H1 (cell line): Measurements from ENCODE around the gene NPAS4. TPM values are rescaled to one million over a fixed set of nuclear protein-coding genes. Genes with fewer than 3 reads are reported as not detected.

Source experiments
- ATF2 ChIP-seq: IDR thresholded peaks from 2 replicates; pipeline ENCODE4 v1.6.1; 2012; ENCODE audit warnings: low read length, inconsistent platforms
- BRCA1 ChIP-seq: IDR thresholded peaks from 2 replicates; pipeline ENCODE4 v1.6.1; 2012; ENCODE audit warnings: low read depth, low read length, improper control_type of control experiment
- CEBPB ChIP-seq: IDR thresholded peaks from 2 replicates; pipeline ENCODE4 v1.6.1; 2012; ENCODE audit warnings: low read depth, low read length
- HDAC2 ChIP-seq, 2 experiments: fragments of 300-600 bp in 1 of 2; sonication (generic) in 1 of 2; IDR thresholded peaks; 2 replicates each; pipeline ENCODE4 v1.6.1; 2011 to 2012; ENCODE audit warnings: low read depth in 2 of 2, low read length in 2 of 2, mild to moderate bottlenecking in 2 of 2, moderate library complexity in 2 of 2, borderline replicate concordance in 1 of 2, inconsistent platforms in 1 of 2
- JUN ChIP-seq: IDR thresholded peaks from 2 replicates; pipeline ENCODE4 v1.6.1; 2011; ENCODE audit warnings: low read depth, mild to moderate bottlenecking, improper control_type of control experiment, low read length
- MAX ChIP-seq: IDR thresholded peaks from 2 replicates; pipeline ENCODE4 v1.6.1; 2012; ENCODE audit warnings: inconsistent platforms
- SIRT6 ChIP-seq: IDR thresholded peaks from one replicate; pipeline ENCODE4 v1.7.1; 2012; ENCODE audit warnings: low read length, inconsistent platforms
- SUZ12 ChIP-seq: fragments of 200-600 bp; sonication (generic); IDR thresholded peaks from 2 replicates; pipeline ENCODE4 v1.6.1; 2012; ENCODE audit warnings: mild to moderate bottlenecking, inconsistent platforms, low read length, moderate library complexity, mixed read lengths
- TAF1 ChIP-seq: IDR thresholded peaks from 2 replicates; pipeline ENCODE4 v1.6.1; 2011; ENCODE audit warnings: mild to moderate bottlenecking, low read depth, low read length
- TEAD4 ChIP-seq: IDR thresholded peaks from 2 replicates; pipeline ENCODE4 v1.6.1; 2012; ENCODE audit warnings: low read depth, low read length, inconsistent platforms, mixed read lengths
- polyA plus RNA-seq, 7 experiments: library from polyadenylated mRNA; depleted of rRNA in 3 of 7; stranded (reverse) in 5 of 7; unstranded in 2 of 7; fragments of >200 nt in 5 of 7; fragments of 200-250 nt in 2 of 7; gene quantifications; 1 replicate in 5 of 7; 2 replicates in 1 of 7; 4 replicates in 1 of 7; pipeline versions ENCODE4 v1.2.1 to v1.2.3, GENCODE V29; 2011 to 2013; ENCODE audit warnings: missing spikeins in 2 of 7, mixed read lengths in 2 of 7
- total RNA-seq: library from RNA; stranded (reverse); fragmentation: NEBNext Ultra II Directional; extraction: Animal tissue kit (Norgen Biotek cat#: 25700); gene quantifications from 2 replicates; pipeline ENCODE4 v1.2.1, GENCODE V29; 2021

The NPAS4 gene
- total and polyA plus RNA-seq, 2 of the 8 experiments (the other 6 are each of a cell fraction or from before 2014, with no cell fraction given), result 0.73 to 0.99 TPM

GRCh38 chr11:66409226-66409625 lies 11.6 kb upstream of the NPAS4 start (continued):
- TF ChIP-seq ATF2 (no peak), HDAC2 (IDR thresholded peaks at IDR 0.05; ENCODE audit: borderline replicate concordance in 1 of 2, low read depth in 2 of 2, low read length in 2 of 2) (no peak), TAF1 (no peak), TEAD4 (no peak), BRCA1 (no peak), CEBPB (no peak), MAX (no peak), JUN (no peak), SUZ12 (no peak), SIRT6 (no peak)
- TF ChIP-seq, all 59 proteins: peak for 0
